D721Med (cell line): ENCODE measurements around the gene GRM5.

Experiments used
- DNase-seq: peaks from one replicate; pipeline ENCODE4 v3.0.0; 2011; ENCODE audit warnings: low spot score; ENCODE audit not compliant: insufficient read length
- FAIRE-seq: peaks from 2 replicates; lab custom pipeline; 2011; peaks lifted over from hg19 to GRCh38; lab: Jason Lieb, UNC
- CTCF ChIP-seq: IDR thresholded peaks from 2 replicates; pipeline ENCODE4 v1.5.1; 2012; ENCODE audit warnings: mild to moderate bottlenecking, control low read depth; ENCODE audit not compliant: insufficient read depth; ENCODE audit errors: missing control alignments

GRM5 gene

GRCh38 chr11:88617226-88617625 lies 448.6 kb downstream of the GRM5 start:
- TF ChIP-seq CTCF: no peak
- DNase-seq: no peak
- FAIRE-seq: no peak

- DNase-seq (no peak), FAIRE-seq (no peak)
- TF ChIP-seq CTCF: no peak
These were observed 461.5 kb downstream of the GRM5 start for GRCh38 chr11:88604260-88604659.

GRCh38 chr11:88603091-88603867 lies 462.5 kb downstream of the GRM5 start:
- DNase-seq: no peak
- no peak for FAIRE-seq
- no peak for TF ChIP-seq CTCF

GRCh38 chr11:88597387-88597786 lies 468.4 kb downstream of the GRM5 start:
- FAIRE-seq: no peak
- TF ChIP-seq CTCF: no peak
- no peak for DNase-seq

- no peak for FAIRE-seq
- DNase-seq: no peak
- TF ChIP-seq CTCF: no peak
These were observed 469.0 kb downstream of the GRM5 start for GRCh38 chr11:88596786-88597185.

GRCh38 chr11:88594274-88594950 lies 471.4 kb downstream of the GRM5 start:
- TF ChIP-seq CTCF: no peak
- DNase-seq: no peak
- no peak for FAIRE-seq

GRCh38 chr11:88590361-88590760 lies 475.4 kb downstream of the GRM5 start:
- DNase-seq: no peak
- no peak for FAIRE-seq
- no peak for TF ChIP-seq CTCF
